Calu3 (cell line): ENCODE data around the gene FRK. TPM values are rescaled to one million over a fixed set of nuclear protein-coding genes. Genes with fewer than 3 reads are reported as not detected.

Experiments
- BruUV-seq: library from RNA; stranded (reverse); fragments of 400-500 nt; replicated peaks from 2 replicates; lab custom pipeline; 2021; lab: Mats Ljungman, UMichigan
- CTCF ChIA-PET: fragments of 300-600 bp; sonication (Branson Sonifier 250); formaldehyde crosslinking; loops from one replicate; lab custom pipeline; 2022; ENCODE audit warnings: antibody characterized with exemption; lab: Charles Lee
- DNase-seq: peaks from one replicate; pipeline ENCODE4 v3.0.0; 2022
- H3K27ac Mint-ChIP-seq: one replicate; pipeline ENCODE4 v1.8.0; 2022; ENCODE audit warnings: mixed read lengths; ENCODE audit not compliant: unreplicated experiment
- H3K27me3 Mint-ChIP-seq: one replicate; pipeline ENCODE4 v1.8.0; 2022; ENCODE audit warnings: mixed read lengths; ENCODE audit not compliant: unreplicated experiment
- H3K36me3 Mint-ChIP-seq: one replicate; pipeline ENCODE4 v1.8.0; 2022; ENCODE audit warnings: mild to moderate bottlenecking, moderate library complexity, mixed read lengths; ENCODE audit not compliant: insufficient read depth, unreplicated experiment
- H3K4me1 Mint-ChIP-seq: one replicate; pipeline ENCODE4 v1.8.0; 2022; ENCODE audit warnings: mild to moderate bottlenecking, low read depth, mixed read lengths; ENCODE audit not compliant: unreplicated experiment
- H3K4me3 Mint-ChIP-seq: one replicate; pipeline ENCODE4 v1.8.0; 2022; ENCODE audit warnings: mild to moderate bottlenecking, low read depth, moderate library complexity, mixed read lengths; ENCODE audit not compliant: unreplicated experiment
- H3K9me3 Mint-ChIP-seq: one replicate; pipeline ENCODE4 v1.8.0; 2022; ENCODE audit warnings: low read depth, mixed read lengths; ENCODE audit not compliant: unreplicated experiment
- CTCF ChIP-seq: fragments of 200-600 bp; IDR thresholded peaks from one replicate; pipeline ENCODE4 v1.8.0; 2022; ENCODE audit warnings: antibody characterized with exemption; ENCODE audit not compliant: unreplicated experiment
- intact Hi-C: fragments of 100-400 bp; cut with micrococcal nuclease; formaldehyde crosslinking; loops from one replicate; pipeline ENCODE4 v1.10.0; 2022; ENCODE audit not compliant: unreplicated experiment
- total RNA-seq: library from RNA; stranded (reverse); gene quantifications from 2 replicates; pipeline ENCODE4 v1.2.3, GENCODE V29; 2022

The FRK gene
- total RNA-seq, 1 experiment from 2014 or later, result 21.2 TPM

DNA sequence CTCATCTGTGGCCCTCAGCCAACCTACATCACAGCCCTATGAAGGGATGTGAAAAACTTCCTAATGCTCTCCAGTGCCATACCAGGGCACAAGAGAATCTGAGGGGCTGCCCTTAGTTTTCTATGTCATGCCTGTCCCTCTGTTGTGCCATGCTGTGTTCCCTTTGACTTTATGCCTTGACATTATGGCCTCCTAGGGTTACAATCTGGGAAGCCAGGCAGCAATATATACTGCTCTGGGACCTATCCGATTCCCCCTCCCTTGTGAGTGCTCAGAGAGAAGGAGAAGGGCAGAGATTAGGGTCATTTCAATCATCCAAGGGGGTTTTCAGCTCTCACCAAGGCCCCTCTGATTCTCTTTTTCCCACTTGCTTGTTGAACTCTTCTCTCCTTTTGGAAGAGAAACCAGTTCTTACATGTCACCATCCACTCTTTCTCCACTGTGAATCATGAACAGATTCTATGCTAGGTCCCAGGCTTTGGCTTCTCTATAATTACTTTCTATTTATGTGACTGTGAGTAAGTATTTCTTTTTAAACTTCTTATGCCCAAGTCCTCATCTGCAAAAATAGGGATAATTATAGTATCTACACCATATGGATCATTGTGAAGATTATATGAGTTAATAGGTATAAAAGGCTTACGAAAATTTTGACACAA is 14.2 kb upstream of the FRK start:
- no peaks in the 10 kb centered on the region for H3K36me3 Mint-ChIP-seq
- DNase-seq, result no peak
- H3K27ac Mint-ChIP-seq, result no peak overlapping the region
- H3K4me3 Mint-ChIP-seq, result no peak overlapping the region
- intact Hi-C loops, result no loop called here
- TF ChIP-seq CTCF, result no peak
- no peaks in the 10 kb centered on the region for H3K9me3 Mint-ChIP-seq
- peaks cover 42% of the 10 kb centered on the region for H3K4me1 Mint-ChIP-seq
- no TSS peak for BruUV-seq
- CTCF ChIA-PET, result interaction anchor here (0.9 to 1.2 kb wide), 2 partner anchors 12 to 14 kb away, joined by 6 to 15 read pairs; partner anchors contain the start of gene FRK
- no peaks in the 10 kb centered on the region for H3K27me3 Mint-ChIP-seq

GRCh38 chr6:116073765-116074440 is 13.2 kb upstream of the FRK start:
- Mint-ChIP-seq H3K27me3 (no peaks in the 10 kb centered on the region), H3K27ac (peak overlapping the region; percentile 57), H3K4me1 (peaks cover 42% of the 10 kb centered on the region), H3K36me3 (no peaks in the 10 kb centered on the region), H3K4me3 (peak overlapping the region; percentile 15), H3K9me3 (no peaks in the 10 kb centered on the region)
- no TSS peak for BruUV-seq
- no peak for TF ChIP-seq CTCF
- intact Hi-C loops, result no loop called here
- no peak for DNase-seq
- CTCF ChIA-PET, result interaction anchor here (0.6 to 1.2 kb wide), 5 partner anchors 12 to 146 kb away, joined by 3 to 15 read pairs (median 7); partner anchors contain the start of gene FRK

DNA sequence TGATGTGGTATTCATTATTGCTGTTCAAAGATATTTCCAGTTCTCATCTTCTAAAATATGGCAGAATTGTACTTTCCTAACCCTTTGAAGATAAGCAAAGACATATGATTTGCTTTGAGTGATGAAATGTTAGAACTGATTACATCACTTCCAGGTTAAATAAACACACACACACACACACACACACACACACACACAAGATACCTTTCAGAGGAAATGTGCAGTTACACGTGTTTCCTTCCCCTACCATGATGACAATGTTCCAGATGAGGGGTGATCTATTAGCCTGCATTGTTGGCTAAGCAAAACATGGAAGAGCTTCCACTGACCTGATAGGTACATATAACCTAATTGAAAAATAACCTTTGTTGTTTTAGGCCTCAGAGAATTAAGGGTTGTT is 11.7 kb upstream of the FRK start:
- H3K27ac Mint-ChIP-seq, result peak overlapping the region; percentile 56
- no peak for DNase-seq
- no TSS peak for BruUV-seq

More for the DNA sequence above, 11.7 kb upstream of the FRK start:
- H3K4me1 Mint-ChIP-seq, result peaks cover 37% of the 10 kb centered on the region
- no peaks in the 10 kb centered on the region for H3K36me3 Mint-ChIP-seq
- H3K4me3 Mint-ChIP-seq, result no peak overlapping the region
- H3K27me3 Mint-ChIP-seq, result no peaks in the 10 kb centered on the region
- H3K9me3 Mint-ChIP-seq, result no peaks in the 10 kb centered on the region
- intact Hi-C loops, result no loop called here
- TF ChIP-seq CTCF, result no peak
- CTCF ChIA-PET, result no interaction called here
